ENCODE data around the gene CTNNA3.

CTNNA3 gene

GRCh38 chr10:65898055-65898454 lies 1797.9 kb downstream of the CTNNA3 start:
- Histone ChIP-seq H4K20me1 (ENCODE audit: insufficient read depth, low read length, poor library complexity, severe bottlenecking) (no peaks in the 10 kb centered on the region), H2AFZ (ENCODE audit: low read length) (no peak overlapping the region), H3K9me3 (ENCODE audit: insufficient read depth, low read depth, low read length) (no peaks in the 10 kb centered on the region), H3K27me3 (ENCODE audit: insufficient read depth, low read length, poor library complexity, severe bottlenecking) (no peaks in the 10 kb centered on the region), H3K4me3 (ENCODE audit: low read length, poor library complexity, severe bottlenecking) (no peak overlapping the region), H3K9me2 (replicated peaks; ENCODE audit: low read depth, low read length) (no peaks in the 10 kb centered on the region), H3K9ac (ENCODE audit: low read depth, low read length, poor library complexity, severe bottlenecking) (no peak overlapping the region), H3K4me2 (ENCODE audit: low read depth, low read length, poor library complexity, severe bottlenecking) (no peak overlapping the region), H3K79me2 (ENCODE audit: insufficient read depth, low read length) (no peaks in the 10 kb centered on the region), H3F3A (ENCODE audit: low read depth) (no peaks in the 10 kb centered on the region), H3K4me1 (ENCODE audit: insufficient read depth, low read length, poor library complexity, severe bottlenecking) (no peaks in the 10 kb centered on the region), H3K36me3 (ENCODE audit: insufficient read depth, low read length) (no peaks in the 10 kb centered on the region)
- TF ChIP-seq EZH2phosphoT487 (IDR thresholded peaks at IDR 0.05; ENCODE audit: borderline replicate concordance), result no peak
- no peak for TF ChIP-seq CTCF (conservative IDR thresholded peaks at IDR 0.05; ENCODE audit: low read length)

- Histone ChIP-seq H3K27me3 (ENCODE audit: insufficient read depth, low read length, poor library complexity, severe bottlenecking) (no peaks in the 10 kb centered on the region), H3K9ac (ENCODE audit: low read depth, low read length, poor library complexity, severe bottlenecking) (no peak overlapping the region), H3K4me1 (ENCODE audit: insufficient read depth, low read length, poor library complexity, severe bottlenecking) (no peaks in the 10 kb centered on the region), H3K36me3 (ENCODE audit: insufficient read depth, low read length) (no peaks in the 10 kb centered on the region), H3K9me2 (replicated peaks; ENCODE audit: low read depth, low read length) (no peaks in the 10 kb centered on the region), H3F3A (ENCODE audit: low read depth) (no peaks in the 10 kb centered on the region), H3K9me3 (ENCODE audit: insufficient read depth, low read depth, low read length) (no peaks in the 10 kb centered on the region), H3K79me2 (ENCODE audit: insufficient read depth, low read length) (no peaks in the 10 kb centered on the region), H4K20me1 (ENCODE audit: insufficient read depth, low read length, poor library complexity, severe bottlenecking) (no peaks in the 10 kb centered on the region), H3K4me2 (ENCODE audit: low read depth, low read length, poor library complexity, severe bottlenecking) (no peak overlapping the region), H3K4me3 (ENCODE audit: low read length, poor library complexity, severe bottlenecking) (no peak overlapping the region), H2AFZ (ENCODE audit: low read length) (no peak overlapping the region)
- TF ChIP-seq CTCF (conservative IDR thresholded peaks at IDR 0.05; ENCODE audit: low read length), result no peak
- no peak for TF ChIP-seq EZH2phosphoT487 (IDR thresholded peaks at IDR 0.05; ENCODE audit: borderline replicate concordance)
Observed at GRCh38 chr10:65894961-65895360, 1801.0 kb downstream of the CTNNA3 start.

GRCh38 chr10:65894379-65894778 lies 1801.6 kb downstream of the CTNNA3 start:
- no peaks in the 10 kb centered on the region for H3K9me2 ChIP-seq (replicated peaks; ENCODE audit: low read depth, low read length)
- no peak overlapping the region for H3K9ac ChIP-seq (ENCODE audit: low read depth, low read length, poor library complexity, severe bottlenecking)
- no peaks in the 10 kb centered on the region for H4K20me1 ChIP-seq (ENCODE audit: insufficient read depth, low read length, poor library complexity, severe bottlenecking)
- H3K4me2 ChIP-seq (ENCODE audit: low read depth, low read length, poor library complexity, severe bottlenecking), result no peak overlapping the region
- no peaks in the 10 kb centered on the region for H3K79me2 ChIP-seq (ENCODE audit: insufficient read depth, low read length)
- no peaks in the 10 kb centered on the region for H3K4me1 ChIP-seq (ENCODE audit: insufficient read depth, low read length, poor library complexity, severe bottlenecking)
- no peaks in the 10 kb centered on the region for H3K9me3 ChIP-seq (ENCODE audit: insufficient read depth, low read depth, low read length)
- no peak overlapping the region for H2AFZ ChIP-seq (ENCODE audit: low read length)
- no peak overlapping the region for H3K4me3 ChIP-seq (ENCODE audit: low read length, poor library complexity, severe bottlenecking)
- TF ChIP-seq EZH2phosphoT487 (IDR thresholded peaks at IDR 0.05; ENCODE audit: borderline replicate concordance), result no peak
- H3K27me3 ChIP-seq (ENCODE audit: insufficient read depth, low read length, poor library complexity, severe bottlenecking), result no peaks in the 10 kb centered on the region
- no peaks in the 10 kb centered on the region for H3F3A ChIP-seq (ENCODE audit: low read depth)
- no peaks in the 10 kb centered on the region for H3K36me3 ChIP-seq (ENCODE audit: insufficient read depth, low read length)

- no peak overlapping the region for H3K4me3 ChIP-seq (ENCODE audit: low read length, poor library complexity, severe bottlenecking)
- no peaks in the 10 kb centered on the region for H3K27me3 ChIP-seq (ENCODE audit: insufficient read depth, low read length, poor library complexity, severe bottlenecking)
- H3K9ac ChIP-seq (ENCODE audit: low read depth, low read length, poor library complexity, severe bottlenecking), result no peak overlapping the region
- H3K36me3 ChIP-seq (ENCODE audit: insufficient read depth, low read length), result no peaks in the 10 kb centered on the region
- H3K79me2 ChIP-seq (ENCODE audit: insufficient read depth, low read length), result no peaks in the 10 kb centered on the region
- H3F3A ChIP-seq (ENCODE audit: low read depth), result no peaks in the 10 kb centered on the region
- TF ChIP-seq CTCF (conservative IDR thresholded peaks at IDR 0.05; ENCODE audit: low read length) (no peak), EZH2phosphoT487 (IDR thresholded peaks at IDR 0.05; ENCODE audit: borderline replicate concordance) (no peak)
- no peaks in the 10 kb centered on the region for H3K9me2 ChIP-seq (replicated peaks; ENCODE audit: low read depth, low read length)
- H3K4me1 ChIP-seq (ENCODE audit: insufficient read depth, low read length, poor library complexity, severe bottlenecking), result no peaks in the 10 kb centered on the region
- H3K9me3 ChIP-seq (ENCODE audit: insufficient read depth, low read depth, low read length), result no peaks in the 10 kb centered on the region
- H3K4me2 ChIP-seq (ENCODE audit: low read depth, low read length, poor library complexity, severe bottlenecking), result no peak overlapping the region
- H2AFZ ChIP-seq (ENCODE audit: low read length), result no peak overlapping the region
- no peaks in the 10 kb centered on the region for H4K20me1 ChIP-seq (ENCODE audit: insufficient read depth, low read length, poor library complexity, severe bottlenecking)
Observed at GRCh38 chr10:65893676-65894075, 1802.3 kb downstream of the CTNNA3 start.
